IPS DF 6.9 (cell line): ENCODE results near the gene ITSN1.

ENCODE experiments used
- DNase-seq: peaks from one replicate; pipeline ENCODE4 v3.0.0-alpha.2; 2013; ENCODE audit warnings: low read depth, low spot score
- H3K27ac ChIP-seq: one replicate; pipeline ENCODE4 v1.5.1; 2013; ENCODE audit warnings: low read length, control low read depth
- H3K27me3 ChIP-seq: 2 replicates; pipeline ENCODE4 v1.6.1; 2013; ENCODE audit warnings: mild to moderate bottlenecking, low read length; ENCODE audit not compliant: control insufficient read depth, insufficient read depth
- H3K36me3 ChIP-seq: 2 replicates; pipeline ENCODE4 v1.6.1; 2013; ENCODE audit warnings: low read length; ENCODE audit not compliant: control insufficient read depth, insufficient read depth
- H3K4me1 ChIP-seq: 2 replicates; pipeline ENCODE4 v1.6.1; 2013; ENCODE audit warnings: low read length; ENCODE audit not compliant: control insufficient read depth, insufficient read depth
- H3K4me3 ChIP-seq: 2 replicates; pipeline ENCODE4 v1.5.1; 2013; ENCODE audit warnings: mild to moderate bottlenecking, low read length
- H3K9me3 ChIP-seq: 2 replicates; pipeline ENCODE4 v1.6.1; 2013; ENCODE audit warnings: low read length, inconsistent platforms; ENCODE audit not compliant: control insufficient read depth, insufficient read depth
- WGBS: extraction: QIAGEN DNeasy Blood & Tissue Kit; methylation state at CpG from one replicate; pipeline ENCODE4 v1.1.7; 2013; ENCODE audit warnings: mixed read lengths, missing lambda C conversion rate; ENCODE audit not compliant: insufficient read length, insufficient coverage; 5-methylcytosine and 5-hydroxymethylcytosine counted together

The ITSN1 gene

DNA sequence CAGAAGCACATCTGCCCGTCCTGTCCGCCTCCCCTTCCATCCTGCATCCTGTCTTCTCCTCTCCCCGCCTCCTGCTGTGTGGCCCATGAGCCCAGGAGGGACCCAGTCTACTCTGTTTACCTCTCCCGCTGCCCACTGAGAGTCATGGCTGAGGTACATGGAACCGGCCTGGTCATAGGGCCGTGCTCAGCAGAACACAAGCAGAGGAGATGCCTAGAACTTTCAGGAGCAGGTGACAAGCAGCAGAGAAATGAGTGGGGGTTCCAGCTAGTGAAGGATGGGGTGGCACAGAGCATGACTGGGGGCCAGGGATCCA is 202.5 kb downstream of the ITSN1 start:
- H3K4me3 ChIP-seq: no peak overlapping the region
- no CpG with 5 or more reads among the region's 6 CpGs for WGBS
- H3K27ac ChIP-seq: no peak overlapping the region
- no peaks in the 10 kb centered on the region for H3K27me3 ChIP-seq
- H3K4me1 ChIP-seq: no peaks in the 10 kb centered on the region
- DNase-seq: no peak
- H3K36me3 ChIP-seq: no peaks in the 10 kb centered on the region
- no peaks in the 10 kb centered on the region for H3K9me3 ChIP-seq

DNA sequence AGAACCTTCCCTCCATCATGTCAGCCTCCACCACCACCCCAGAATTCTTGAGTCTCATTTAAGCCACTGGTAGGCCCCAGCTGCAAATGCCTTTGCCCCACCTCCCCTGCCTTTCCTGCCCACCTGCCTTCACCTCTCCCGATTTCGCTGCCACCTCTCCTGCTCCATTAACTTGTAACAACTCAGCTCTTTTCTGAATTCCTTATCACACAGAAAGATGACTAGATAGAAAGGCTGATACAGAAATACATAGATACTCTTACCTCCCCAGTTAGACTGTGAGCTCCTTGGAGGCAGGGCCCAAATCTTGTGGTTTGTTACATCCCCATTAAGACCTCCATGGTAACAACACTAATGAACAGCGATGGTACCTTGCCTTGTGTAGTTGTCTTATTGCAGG is 203.8 kb downstream of the ITSN1 start:
- DNase-seq: no peak
- H3K4me3 ChIP-seq: no peak overlapping the region
- H3K9me3 ChIP-seq: no peaks in the 10 kb centered on the region
- no peaks in the 10 kb centered on the region for H3K36me3 ChIP-seq
- WGBS: no CpG with 5 or more reads among the region's 3 CpGs
- H3K4me1 ChIP-seq: no peaks in the 10 kb centered on the region
- H3K27me3 ChIP-seq: no peaks in the 10 kb centered on the region
- H3K27ac ChIP-seq: no peak overlapping the region

DNA sequence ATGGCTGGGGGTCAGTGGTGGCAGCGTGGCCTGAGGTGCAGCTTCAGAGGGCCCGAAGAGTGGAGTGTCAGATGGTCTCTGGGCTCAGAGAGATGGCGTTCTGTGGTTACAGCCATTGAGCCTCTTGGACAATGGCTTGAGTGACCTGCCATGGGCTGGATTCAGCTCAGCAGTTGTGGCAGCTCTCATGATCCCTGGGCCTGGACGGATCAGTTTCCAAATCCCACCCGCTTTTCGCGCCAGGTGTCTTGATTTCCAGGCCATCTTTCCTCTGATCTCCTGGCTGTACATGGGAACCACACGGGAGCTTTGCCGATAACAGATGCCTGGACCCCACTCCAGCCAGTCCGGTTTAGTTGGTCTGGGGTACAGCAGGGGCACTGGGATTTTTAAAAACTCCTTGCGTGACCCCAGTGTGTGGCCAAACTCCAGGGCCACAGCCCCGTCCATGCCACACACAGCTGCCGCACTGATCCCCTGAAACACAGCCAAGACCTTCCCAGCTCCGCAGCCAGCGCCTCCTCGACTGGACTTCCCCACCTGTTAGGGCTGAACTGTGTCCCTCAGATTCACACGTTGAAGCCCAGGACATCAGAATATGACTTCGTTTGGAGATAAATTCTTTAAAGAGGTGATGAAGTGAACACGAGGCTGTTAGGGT is 205.4 kb downstream of the ITSN1 start:
- Histone ChIP-seq H3K4me1 (no peaks in the 10 kb centered on the region), H3K36me3 (no peaks in the 10 kb centered on the region), H3K4me3 (no peak overlapping the region), H3K27me3 (no peaks in the 10 kb centered on the region), H3K9me3 (no peaks in the 10 kb centered on the region), H3K27ac (no peak overlapping the region)
- WGBS: no CpG with 5 or more reads among the region's 19 CpGs
- DNase-seq: no peak

DNA sequence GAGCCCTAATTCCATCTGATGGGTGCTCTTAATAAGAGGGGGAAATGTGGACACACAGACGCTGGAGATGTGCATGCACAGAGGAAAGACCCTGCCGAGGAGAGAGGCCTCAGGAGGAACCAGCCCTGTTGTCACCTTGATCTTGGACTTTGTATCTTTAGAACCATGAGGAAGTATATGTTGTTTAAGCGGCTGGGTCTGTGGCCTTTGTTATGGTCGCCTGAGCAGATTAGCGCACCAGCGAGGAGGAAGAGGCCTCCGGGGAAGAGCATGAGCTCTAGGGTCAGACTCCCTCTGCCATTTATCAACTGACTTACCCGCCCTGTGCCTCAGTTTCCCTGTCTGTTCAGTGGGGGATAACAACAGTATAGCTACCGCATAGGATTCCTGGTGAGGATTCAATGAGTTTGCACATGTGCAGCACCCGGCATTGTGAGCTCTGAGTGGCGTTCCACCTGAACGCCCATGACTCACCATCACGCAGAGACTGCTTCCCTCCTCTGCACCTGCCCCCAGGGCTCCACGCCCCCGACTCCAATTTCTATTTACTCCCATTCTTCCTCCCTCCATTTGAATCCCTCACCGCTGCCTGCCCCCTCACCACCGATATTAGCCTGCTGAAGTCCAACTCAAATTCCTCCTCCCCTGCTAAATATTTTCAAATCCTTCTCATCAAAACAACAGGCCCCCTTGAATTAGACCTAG is 206.1 kb downstream of the ITSN1 start:
- Histone ChIP-seq H3K27ac (no peak overlapping the region), H3K9me3 (no peaks in the 10 kb centered on the region), H3K4me3 (no peak overlapping the region), H3K4me1 (no peaks in the 10 kb centered on the region), H3K36me3 (no peaks in the 10 kb centered on the region), H3K27me3 (no peaks in the 10 kb centered on the region)
- 100% methylated on average over 1 of the region's 17 CpGs for WGBS
- no peak for DNase-seq

DNA sequence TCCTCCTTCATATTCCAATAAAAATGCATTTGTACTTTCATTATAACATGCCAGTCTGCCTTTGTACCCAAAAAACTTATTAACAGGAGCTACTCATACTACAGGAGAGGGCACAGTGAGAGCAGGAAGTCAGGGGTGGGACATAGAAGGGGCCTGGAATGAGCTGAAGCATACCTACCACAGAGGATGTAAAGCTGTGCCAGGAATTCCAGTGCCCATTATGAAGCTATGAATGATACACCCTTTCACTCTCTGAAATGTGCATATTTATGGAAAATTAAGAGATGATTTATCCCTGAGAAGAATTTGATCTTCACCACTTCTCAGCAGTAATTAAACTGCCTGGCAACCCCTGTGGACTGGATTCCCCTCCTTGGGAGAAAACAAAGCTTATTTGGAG is 207.5 kb downstream of the ITSN1 start:
- Histone ChIP-seq H3K9me3 (no peaks in the 10 kb centered on the region), H3K4me3 (no peak overlapping the region), H3K36me3 (no peaks in the 10 kb centered on the region), H3K27ac (no peak overlapping the region), H3K4me1 (no peaks in the 10 kb centered on the region), H3K27me3 (no peaks in the 10 kb centered on the region)
- DNase-seq: no peak

DNA sequence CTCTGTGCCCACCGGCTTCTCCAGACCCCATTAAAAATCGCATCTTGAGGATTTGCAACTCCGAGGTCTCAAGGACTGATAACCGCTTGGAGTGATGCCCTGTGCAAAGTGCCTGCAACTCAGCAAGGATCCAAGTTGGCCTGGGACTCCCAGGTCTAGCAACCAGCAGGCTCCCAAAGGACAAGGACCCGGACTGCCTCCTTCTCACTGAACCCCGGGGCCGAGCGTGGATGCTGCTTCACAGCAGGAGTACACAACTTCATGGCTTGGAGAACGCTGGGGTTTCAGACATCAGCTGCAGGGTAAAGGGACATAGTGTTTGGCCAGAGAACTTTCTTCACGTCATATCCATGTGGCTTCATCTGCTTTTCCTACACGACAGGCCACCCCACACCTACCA is 208.1 kb downstream of the ITSN1 start:
- Histone ChIP-seq H3K4me1 (no peaks in the 10 kb centered on the region), H3K36me3 (no peaks in the 10 kb centered on the region), H3K4me3 (no peak overlapping the region), H3K9me3 (no peaks in the 10 kb centered on the region), H3K27me3 (no peaks in the 10 kb centered on the region), H3K27ac (no peak overlapping the region)
- DNase-seq: no peak
- WGBS: no CpG with 5 or more reads among the region's 11 CpGs

DNA sequence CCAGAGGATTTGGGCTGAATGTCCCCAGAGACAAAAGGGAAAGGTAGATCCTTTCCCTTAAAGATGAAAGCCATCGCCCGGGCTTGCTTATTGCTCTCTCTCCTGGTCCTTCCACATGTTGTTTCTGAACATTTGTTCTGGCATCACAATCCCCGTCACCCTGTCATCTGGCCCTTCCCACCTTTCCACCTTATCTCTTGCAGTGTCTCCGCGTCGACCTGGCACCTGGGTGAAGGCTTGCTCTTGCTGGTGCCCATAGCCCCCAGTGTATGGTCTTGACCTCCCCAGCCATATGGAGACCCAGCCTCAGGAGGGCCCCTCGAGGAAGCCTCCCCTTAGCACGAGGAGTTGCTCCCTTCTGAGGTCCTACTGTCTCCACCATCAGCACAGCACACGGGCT is 208.7 kb downstream of the ITSN1 start:
- no CpG with 5 or more reads among the region's 9 CpGs for WGBS

DNA sequence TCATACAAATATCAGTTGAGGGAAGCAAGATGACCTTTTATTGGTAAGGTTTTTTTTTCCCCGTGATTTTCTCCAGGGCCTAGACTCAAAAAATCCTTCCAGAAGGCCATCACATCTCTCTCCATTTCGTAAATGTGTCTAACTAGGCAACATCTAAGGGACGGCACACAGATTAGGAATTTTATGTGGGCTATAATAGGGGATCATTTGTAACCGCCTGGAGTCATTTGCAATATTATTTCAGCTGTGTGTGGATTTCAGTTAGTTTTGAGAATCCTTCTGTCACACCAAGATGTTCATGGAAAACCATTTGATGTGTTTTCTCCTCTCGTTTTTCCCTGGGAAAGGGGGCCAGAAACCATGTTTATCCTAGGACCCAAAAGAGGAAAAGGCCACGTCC is 210.2 kb downstream of the ITSN1 start:
- Histone ChIP-seq H3K9me3 (no peaks in the 10 kb centered on the region), H3K27ac (no peak overlapping the region), H3K36me3 (no peaks in the 10 kb centered on the region), H3K27me3 (no peaks in the 10 kb centered on the region), H3K4me1 (no peaks in the 10 kb centered on the region; the same call in 1 of the 2 replicates), H3K4me3 (no peak overlapping the region)
- DNase-seq: no peak
- no CpG with 5 or more reads among the region's 6 CpGs for WGBS

More for the DNA sequence above, 208.7 kb downstream of the ITSN1 start:
- no peak for DNase-seq
- H3K9me3 ChIP-seq: no peaks in the 10 kb centered on the region
- H3K4me3 ChIP-seq: no peak overlapping the region
- H3K27me3 ChIP-seq: no peaks in the 10 kb centered on the region
- no peak overlapping the region for H3K27ac ChIP-seq
- no peaks in the 10 kb centered on the region; the same call in 1 of the 2 replicates for H3K4me1 ChIP-seq
- no peaks in the 10 kb centered on the region for H3K36me3 ChIP-seq

DNA sequence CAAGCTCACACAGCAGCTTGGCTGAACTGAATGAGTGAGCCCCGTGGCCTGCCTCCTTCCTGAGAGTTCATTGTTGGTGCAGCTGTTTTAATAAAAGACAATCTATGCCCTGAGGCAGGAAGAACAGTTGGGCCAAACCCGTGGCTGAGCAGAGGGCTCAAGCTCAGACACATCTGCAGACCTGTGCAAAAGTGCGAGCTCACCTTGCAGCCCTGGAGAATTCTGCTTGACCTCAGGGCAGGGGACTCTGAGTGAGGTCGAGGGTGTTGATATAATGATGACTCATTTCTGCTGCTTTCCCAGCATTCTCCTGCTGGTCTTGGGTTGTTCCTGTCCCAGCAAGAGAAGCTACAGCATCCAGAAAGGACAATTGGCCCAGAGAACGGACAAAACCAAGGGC is 212.3 kb downstream of the ITSN1 start:
- DNase-seq: no peak
- H3K4me3 ChIP-seq: no peak overlapping the region
- H3K9me3 ChIP-seq: no peaks in the 10 kb centered on the region
- no CpG with 5 or more reads among the region's 5 CpGs for WGBS
- no peaks in the 10 kb centered on the region for H3K27me3 ChIP-seq
- H3K36me3 ChIP-seq: no peaks in the 10 kb centered on the region
- H3K4me1 ChIP-seq: peaks cover 5% of the 10 kb centered on the region
- H3K27ac ChIP-seq: no peak overlapping the region

DNA sequence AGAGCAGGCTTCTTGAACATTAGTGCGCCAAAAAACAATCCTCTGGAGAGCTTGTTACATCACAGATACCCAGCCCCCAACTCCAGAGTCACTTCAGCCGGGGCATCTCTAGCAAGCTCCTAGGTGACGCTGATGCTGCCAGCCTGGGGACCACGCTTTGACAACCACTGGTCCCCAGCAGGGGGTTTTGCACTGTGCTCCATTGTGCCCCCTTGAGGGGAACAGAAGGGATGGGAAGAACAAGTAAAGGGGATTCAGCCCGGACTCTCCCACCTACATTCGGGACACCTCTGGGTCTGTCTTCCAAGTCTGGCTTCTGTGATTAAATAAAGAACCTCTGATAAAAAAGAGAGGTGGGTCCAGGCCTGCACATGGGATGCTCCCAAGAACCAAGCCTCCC is 212.9 kb downstream of the ITSN1 start:
- Histone ChIP-seq H3K4me3 (no peak overlapping the region), H3K27ac (no peak overlapping the region), H3K4me1 (peaks cover 5% of the 10 kb centered on the region), H3K36me3 (no peaks in the 10 kb centered on the region), H3K27me3 (no peaks in the 10 kb centered on the region), H3K9me3 (no peaks in the 10 kb centered on the region)
- no CpG with 5 or more reads among the region's 6 CpGs for WGBS
- no peak for DNase-seq

DNA sequence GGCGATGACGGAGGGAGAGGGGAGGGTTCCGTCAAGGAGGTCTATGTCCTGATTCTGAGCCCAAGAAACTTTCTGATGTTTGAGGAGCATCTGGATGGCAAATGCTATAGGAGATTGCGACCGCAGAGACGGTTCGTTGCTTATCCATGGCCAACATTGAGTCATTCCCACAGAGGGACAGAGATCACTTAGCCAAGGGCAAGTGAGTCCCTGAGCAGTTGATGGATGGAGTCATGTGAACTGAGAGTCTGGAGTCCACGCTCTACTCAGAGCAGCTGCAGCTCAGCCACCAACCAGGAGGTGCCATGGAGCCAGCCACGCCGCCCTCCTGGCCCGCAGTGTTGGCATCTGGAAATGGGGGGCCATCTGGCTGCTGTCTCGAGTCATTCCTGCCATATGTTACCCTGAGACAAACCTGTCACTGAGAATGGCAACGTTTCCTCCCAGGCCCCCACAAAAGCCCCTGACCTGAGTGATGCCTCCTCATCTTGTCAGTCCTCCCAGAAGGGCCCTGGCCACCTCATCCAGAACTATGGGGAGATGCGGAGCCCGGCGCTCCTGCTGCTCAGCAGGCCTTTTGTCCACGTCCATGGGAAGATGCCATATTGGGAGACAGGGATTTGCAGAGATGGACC is 214.7 kb downstream of the ITSN1 start:
- Histone ChIP-seq H3K27me3 (no peaks in the 10 kb centered on the region), H3K4me1 (peaks cover 5% of the 10 kb centered on the region), H3K36me3 (no peaks in the 10 kb centered on the region), H3K4me3 (no peak overlapping the region), H3K9me3 (no peaks in the 10 kb centered on the region), H3K27ac (no peak overlapping the region)
- DNase-seq: no peak
- no CpG with 5 or more reads among the region's 17 CpGs for WGBS
